Measurements from ENCODE around the gene PITPNB.

The PITPNB gene

GRCh38 chr22:27858626-27859025, 60.4 kb downstream of the PITPNB start:
- no peak for DNase-seq (ENCODE audit: low read depth in 2 of 2)

GRCh38 chr22:27857443-27857842, 61.6 kb downstream of the PITPNB start:
- DNase-seq (ENCODE audit: low read depth in 2 of 2), result no peak

GRCh38 chr22:27856386-27856785, 62.7 kb downstream of the PITPNB start:
- no peak for DNase-seq (ENCODE audit: low read depth in 2 of 2)

- DNase-seq (ENCODE audit: low read depth in 2 of 2), result no peak
These were observed 65.6 kb downstream of the PITPNB start for GRCh38 chr22:27853424-27853823.

GRCh38 chr22:27851974-27852746, 66.9 kb downstream of the PITPNB start:
- no peak for DNase-seq (ENCODE audit: low read depth in 2 of 2)

GRCh38 chr22:27850000-27850521, 69.0 kb downstream of the PITPNB start:
- DNase-seq (ENCODE audit: low read depth in 2 of 2), result no peak

GRCh38 chr22:27848005-27848404, 71.1 kb downstream of the PITPNB start:
- no peak for DNase-seq (ENCODE audit: low read depth in 2 of 2)

GRCh38 chr22:27846910-27847309, 72.1 kb downstream of the PITPNB start:
- DNase-seq (ENCODE audit: low read depth in 2 of 2), result no peak

- no peak for DNase-seq (ENCODE audit: low read depth in 2 of 2)
These were observed 72.8 kb downstream of the PITPNB start for GRCh38 chr22:27846248-27846757.

GRCh38 chr22:27845644-27846043, 73.4 kb downstream of the PITPNB start:
- DNase-seq (ENCODE audit: low read depth in 2 of 2), result no peak

GRCh38 chr22:27844656-27845591, 74.1 kb downstream of the PITPNB start:
- no peak for DNase-seq (ENCODE audit: low read depth in 2 of 2)

- DNase-seq (ENCODE audit: low read depth in 2 of 2), result no peak
These were observed 74.8 kb downstream of the PITPNB start for GRCh38 chr22:27844256-27844655.

- DNase-seq (ENCODE audit: low read depth in 2 of 2), result no peak
These were observed 75.6 kb downstream of the PITPNB start for GRCh38 chr22:27843441-27843840.

- no peak for DNase-seq (ENCODE audit: low read depth in 2 of 2)
These were observed 76.2 kb downstream of the PITPNB start for GRCh38 chr22:27842669-27843431.

- DNase-seq (ENCODE audit: low read depth in 2 of 2), result no peak
These were observed 76.9 kb downstream of the PITPNB start for GRCh38 chr22:27842201-27842600.

GRCh38 chr22:27840436-27840835, 78.6 kb downstream of the PITPNB start:
- no peak for DNase-seq (ENCODE audit: low read depth in 2 of 2)

GRCh38 chr22:27839057-27839660, 79.9 kb downstream of the PITPNB start:
- DNase-seq (ENCODE audit: low read depth in 2 of 2), result no peak

GRCh38 chr22:27836181-27836580, 82.9 kb downstream of the PITPNB start:
- DNase-seq (ENCODE audit: low read depth in 2 of 2), result no peak

- no peak for DNase-seq (ENCODE audit: low read depth in 2 of 2)
These were observed 83.6 kb downstream of the PITPNB start for GRCh38 chr22:27835446-27835845.

- no peak for DNase-seq (ENCODE audit: low read depth in 2 of 2)
These were observed 84.5 kb downstream of the PITPNB start for GRCh38 chr22:27834364-27835185.
